H9 (cell line): ENCODE measurements around the gene TSPAN1. TPM values are rescaled to one million over a fixed set of nuclear protein-coding genes. Genes with fewer than 3 reads are reported as not detected.

Source experiments
- DNase-seq: peaks from one replicate; pipeline ENCODE4 v3.0.0-alpha.2; 2017
- H2AFZ ChIP-seq: one replicate; pipeline ENCODE4 v1.6.1; 2013; ENCODE audit warnings: mild to moderate bottlenecking, low read length, control low read depth, moderate library complexity
- H2AK5ac ChIP-seq: 2 replicates; pipeline ENCODE4 v1.6.1; 2013; ENCODE audit warnings: low read length, control low read depth, mixed read lengths; ENCODE audit not compliant: insufficient read length
- H2BK120ac ChIP-seq: one replicate; pipeline ENCODE4 v1.6.1; 2013; ENCODE audit warnings: low read depth, mild to moderate bottlenecking, low read length, control low read depth, inconsistent platforms; ENCODE audit not compliant: poor library complexity, severe bottlenecking
- H2BK12ac ChIP-seq: 2 replicates; pipeline ENCODE4 v1.6.1; 2013; ENCODE audit warnings: low read length, control low read depth, mixed read lengths, low read depth; ENCODE audit not compliant: insufficient read length
- H2BK15ac ChIP-seq: 2 replicates; pipeline ENCODE4 v1.6.1; 2013; ENCODE audit warnings: low read depth, low read length, control low read depth
- H2BK20ac ChIP-seq: one replicate; pipeline ENCODE4 v1.6.1; 2013; ENCODE audit warnings: low read depth, mild to moderate bottlenecking, low read length, control low read depth, inconsistent platforms; ENCODE audit not compliant: poor library complexity, severe bottlenecking
- H2BK5ac ChIP-seq: 2 replicates; pipeline ENCODE4 v1.6.1; 2013; ENCODE audit warnings: low read length, control low read depth, mixed read lengths; ENCODE audit not compliant: insufficient read length
- H3K14ac ChIP-seq: 2 replicates; pipeline ENCODE4 v1.6.1; 2013; ENCODE audit warnings: low read length, control low read depth; ENCODE audit not compliant: insufficient read depth
- H3K18ac ChIP-seq: 2 replicates; pipeline ENCODE4 v1.6.1; 2013; ENCODE audit warnings: low read depth, mild to moderate bottlenecking, mixed read lengths, low read length, control low read depth; ENCODE audit not compliant: insufficient read length
- H3K23ac ChIP-seq: 2 replicates; pipeline ENCODE4 v1.6.1; 2013; ENCODE audit warnings: low read length, control low read depth, mixed read lengths, low read depth; ENCODE audit not compliant: insufficient read length
- H3K23me2 ChIP-seq: 2 replicates; pipeline ENCODE4 v1.6.1; 2013; ENCODE audit warnings: low read depth, mild to moderate bottlenecking, mixed read lengths, low read length, control low read depth; ENCODE audit not compliant: insufficient read length, poor library complexity, severe bottlenecking
- H3K27ac ChIP-seq: 2 replicates; pipeline ENCODE4 v1.5.1; 2013; ENCODE audit warnings: low read length, control low read depth, mixed read lengths, low read depth; ENCODE audit not compliant: insufficient read length
- H3K27me3 ChIP-seq: 2 replicates; pipeline ENCODE4 v1.6.1; 2013; ENCODE audit warnings: low read length, control low read depth, inconsistent platforms; ENCODE audit not compliant: insufficient read depth
- H3K4ac ChIP-seq: 2 replicates; pipeline ENCODE4 v1.6.1; 2013; ENCODE audit warnings: low read depth, mild to moderate bottlenecking, control low read depth, inconsistent platforms, low read length, moderate library complexity
- H3K4me1 ChIP-seq: 2 replicates; pipeline ENCODE4 v1.6.1; 2013; ENCODE audit warnings: low read length, control low read depth, inconsistent platforms; ENCODE audit not compliant: insufficient read depth
- H3K4me2 ChIP-seq: 2 replicates; pipeline ENCODE4 v1.6.1; 2013; ENCODE audit warnings: low read length, control low read depth, mixed read lengths; ENCODE audit not compliant: insufficient read length, insufficient read depth
- H3K56ac ChIP-seq: 2 replicates; pipeline ENCODE4 v1.6.1; 2013; ENCODE audit warnings: low read depth, mild to moderate bottlenecking, mixed read lengths, low read length, control low read depth; ENCODE audit not compliant: insufficient read length
- H3K79me1 ChIP-seq: 2 replicates; pipeline ENCODE4 v1.6.1; 2013; ENCODE audit warnings: low read depth, mild to moderate bottlenecking, moderate library complexity, low read length, control low read depth, inconsistent platforms; ENCODE audit not compliant: insufficient read depth, poor library complexity, severe bottlenecking
- H3K79me2 ChIP-seq: 2 replicates; pipeline ENCODE4 v1.6.1; 2013; ENCODE audit warnings: low read length, control low read depth, inconsistent platforms; ENCODE audit not compliant: insufficient read depth
- H3K9ac ChIP-seq: 2 replicates; pipeline ENCODE4 v1.6.1; 2013; ENCODE audit warnings: low read length, control low read depth, mixed read lengths; ENCODE audit not compliant: insufficient read length; ENCODE audit errors: extremely low read depth
- H3K9me3 ChIP-seq: one replicate; pipeline ENCODE4 v1.6.1; 2013; ENCODE audit warnings: low read depth, low read length, inconsistent platforms; ENCODE audit not compliant: control insufficient read depth
- H3T11ph ChIP-seq: one replicate; pipeline ENCODE4 v1.6.1; 2013; ENCODE audit warnings: mild to moderate bottlenecking, low read length, control low read depth, inconsistent platforms
- H4K20me1 ChIP-seq: one replicate; pipeline ENCODE4 v1.6.1; 2013; ENCODE audit not compliant: control insufficient read depth, insufficient read length, insufficient read depth
- H4K5ac ChIP-seq: 2 replicates; pipeline ENCODE4 v1.6.1; 2013; ENCODE audit warnings: low read depth, mild to moderate bottlenecking, mixed read lengths, low read length, control low read depth; ENCODE audit not compliant: insufficient read length
- H4K8ac ChIP-seq: replicated peaks from 2 replicates; pipeline ENCODE4 v1.6.1; 2013; ENCODE audit warnings: low read length, control low read depth, mixed read lengths, low read depth; ENCODE audit not compliant: insufficient read length
- H4K91ac ChIP-seq: 2 replicates; pipeline ENCODE4 v1.6.1; 2013; ENCODE audit warnings: low read depth, mild to moderate bottlenecking, moderate library complexity, mixed read lengths, low read length, control low read depth; ENCODE audit not compliant: insufficient read length
- H3K27ac Mint-ChIP-seq, 3 experiments: 2 replicates in 2 of 3; 3 replicates in 1 of 3; pipeline ENCODE4 v1.8.0; 2020 to 2021; ENCODE audit warnings: mixed read lengths in 3 of 3, mild to moderate bottlenecking in 1 of 3, moderate library complexity in 1 of 3
- H3K27me3 Mint-ChIP-seq: 2 replicates; pipeline ENCODE4 v1.8.0; 2021; ENCODE audit warnings: low read depth, mild to moderate bottlenecking, moderate library complexity, mixed read lengths
- H3K36me3 Mint-ChIP-seq, 3 experiments: 2 replicates in 2 of 3; 3 replicates in 1 of 3; pipeline ENCODE4 v1.8.0; 2020 to 2021; ENCODE audit warnings: low read depth in 3 of 3, mixed read lengths in 3 of 3; ENCODE audit not compliant: insufficient read depth in 1 of 3
- H3K4me1 Mint-ChIP-seq, 2 experiments: 2 replicates each; pipeline ENCODE4 v1.8.0; 2020; ENCODE audit warnings: mixed read lengths in 2 of 2
- H3K4me3 Mint-ChIP-seq, 2 experiments: 2 replicates in 1 of 2; 3 replicates in 1 of 2; pipeline ENCODE4 v1.8.0; 2020 to 2021; ENCODE audit warnings: mild to moderate bottlenecking in 2 of 2, mixed read lengths in 2 of 2, moderate library complexity in 1 of 2
- H3K9me3 Mint-ChIP-seq, 2 experiments: 2 replicates in 1 of 2; 3 replicates in 1 of 2; pipeline ENCODE4 v1.8.0; 2020; ENCODE audit warnings: mild to moderate bottlenecking in 2 of 2, mixed read lengths in 2 of 2, moderate library complexity in 1 of 2
- WGBS: extraction: QIAGEN DNeasy Blood & Tissue Kit; methylation state at CpG from one replicate; pipeline ENCODE4 v1.1.7; 2013; ENCODE audit warnings: missing lambda C conversion rate, low lambda C conversion rate, mixed read lengths; ENCODE audit not compliant: insufficient read length; ENCODE audit errors: extremely low coverage; 5-methylcytosine and 5-hydroxymethylcytosine counted together
- total RNA-seq: library from RNA; stranded (reverse); gene quantifications from 2 replicates; pipeline ENCODE4 v1.2.1, GENCODE V29; 2021
- TF ChIP-seq, protein P1 (sequence below): fragments of 200-600 bp; sonication (generic); conservative IDR thresholded peaks from 3 replicates; pipeline ENCODE4 v1.8.0; 2021; ENCODE audit warnings: antibody characterized with exemption, mild to moderate bottlenecking

TSPAN1 gene
- total RNA-seq, 1 experiment from 2014 or later, result not detected

DNA sequence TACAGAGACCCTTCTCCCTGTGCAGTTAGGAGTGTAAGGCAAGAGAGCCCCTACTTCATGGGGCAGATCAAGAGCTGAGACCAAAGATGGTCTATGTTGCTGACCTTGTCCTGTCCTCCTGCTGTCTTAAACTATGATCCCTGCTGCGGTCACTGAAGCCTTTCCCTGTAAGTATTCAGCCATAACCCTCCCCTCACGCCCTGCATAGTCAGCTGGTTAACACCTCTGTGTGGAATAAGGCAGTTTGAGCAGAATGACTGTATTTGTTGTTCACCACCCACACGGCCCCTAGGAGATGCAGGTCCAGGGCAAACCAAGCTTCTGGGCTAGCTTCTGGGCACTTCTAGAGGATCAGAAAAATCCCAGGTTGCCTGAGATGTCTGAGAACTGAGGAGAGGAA, 356 bp downstream of the TSPAN1 start:
- Mint-ChIP-seq H3K27me3 (peaks cover 14% of the 10 kb centered on the region), H3K4me3 (no peak overlapping the region), H3K9me3 (no peaks in the 10 kb centered on the region; a peak in 1 of 5 replicates), H3K4me1 (peaks cover 6 to 11% of the 10 kb centered on the region in 2 experiments), H3K36me3 (no peaks in the 10 kb centered on the region), H3K27ac (no peak overlapping the region)
- Histone ChIP-seq H4K5ac (no peak overlapping the region), H3K23ac (no peak overlapping the region), H3K14ac (no peak overlapping the region), H3K27me3 (no peaks in the 10 kb centered on the region), H3K4ac (no peak overlapping the region), H3K4me1 (peaks cover 16% of the 10 kb centered on the region; the same call in 1 of the 2 replicates), H3K18ac (no peak overlapping the region), H3K9me3 (no peaks in the 10 kb centered on the region), H2AFZ (no peak overlapping the region), H3K23me2 (no peaks in the 10 kb centered on the region), H2BK20ac (no peak overlapping the region), H3K56ac (no peak overlapping the region), H3K4me2 (no peak overlapping the region), H3K79me1 (no peaks in the 10 kb centered on the region), H3K27ac (no peak overlapping the region), H4K20me1 (no peaks in the 10 kb centered on the region), H4K8ac (no peak overlapping the region), H2BK15ac (no peak overlapping the region), H3T11ph (no peak overlapping the region), H2BK5ac (no peak overlapping the region), H3K9ac (no peak overlapping the region), H2AK5ac (no peak overlapping the region), H2BK12ac (no peak overlapping the region), H3K79me2 (no peaks in the 10 kb centered on the region), H2BK120ac (no peak overlapping the region), H4K91ac (no peak overlapping the region)
- no CpG with 5 or more reads among the region's 3 CpGs for WGBS
- no peak for DNase-seq
- TF ChIP-seq, protein P1, sequence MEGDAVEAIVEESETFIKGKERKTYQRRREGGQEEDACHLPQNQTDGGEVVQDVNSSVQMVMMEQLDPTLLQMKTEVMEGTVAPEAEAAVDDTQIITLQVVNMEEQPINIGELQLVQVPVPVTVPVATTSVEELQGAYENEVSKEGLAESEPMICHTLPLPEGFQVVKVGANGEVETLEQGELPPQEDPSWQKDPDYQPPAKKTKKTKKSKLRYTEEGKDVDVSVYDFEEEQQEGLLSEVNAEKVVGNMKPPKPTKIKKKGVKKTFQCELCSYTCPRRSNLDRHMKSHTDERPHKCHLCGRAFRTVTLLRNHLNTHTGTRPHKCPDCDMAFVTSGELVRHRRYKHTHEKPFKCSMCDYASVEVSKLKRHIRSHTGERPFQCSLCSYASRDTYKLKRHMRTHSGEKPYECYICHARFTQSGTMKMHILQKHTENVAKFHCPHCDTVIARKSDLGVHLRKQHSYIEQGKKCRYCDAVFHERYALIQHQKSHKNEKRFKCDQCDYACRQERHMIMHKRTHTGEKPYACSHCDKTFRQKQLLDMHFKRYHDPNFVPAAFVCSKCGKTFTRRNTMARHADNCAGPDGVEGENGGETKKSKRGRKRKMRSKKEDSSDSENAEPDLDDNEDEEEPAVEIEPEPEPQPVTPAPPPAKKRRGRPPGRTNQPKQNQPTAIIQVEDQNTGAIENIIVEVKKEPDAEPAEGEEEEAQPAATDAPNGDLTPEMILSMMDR, result no peak
